Fibroblast of the conjunctiva (primary cell): Measurements from ENCODE around the gene OR2B2.

ENCODE experiments used
- DNase-seq: peaks from one replicate; pipeline ENCODE4 v3.0.0-alpha.2; 2010; ENCODE audit warnings: low read depth

Gene OR2B2

DNA sequence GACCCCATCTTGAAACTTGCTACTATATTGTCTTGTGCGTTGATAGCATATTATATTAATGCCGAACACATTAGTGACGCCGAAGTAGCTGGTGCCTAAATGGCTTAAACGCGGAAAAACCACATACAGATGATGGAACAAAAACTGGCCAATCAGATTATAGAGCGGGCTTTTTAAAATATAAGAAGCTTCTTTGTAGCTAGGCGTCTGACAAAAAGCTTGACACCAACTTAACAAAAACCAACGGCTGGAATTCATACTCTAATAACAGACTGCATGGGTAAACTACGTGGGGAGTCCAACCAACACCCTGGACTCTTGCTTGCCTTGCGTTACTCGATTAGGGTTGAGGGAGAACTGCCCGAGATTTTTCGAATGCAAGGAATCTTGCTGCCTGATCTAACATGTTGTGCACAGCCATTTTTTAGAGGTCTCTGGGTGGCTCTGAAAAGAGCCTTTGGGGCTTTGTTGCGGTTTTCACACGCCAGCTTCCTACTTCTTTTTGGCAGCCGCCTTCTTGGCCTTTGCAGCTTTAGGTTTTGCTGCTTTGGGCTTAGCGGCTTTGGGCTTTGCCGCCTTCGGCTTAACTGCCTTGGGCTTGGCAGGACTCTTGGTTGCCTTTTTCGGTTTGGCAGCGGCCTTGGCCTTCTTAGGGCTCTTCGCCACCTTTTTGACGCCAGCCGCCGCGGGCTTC is 45.7 kb downstream of the OR2B2 start:
- peak; percentile 82 for DNase-seq

DNA sequence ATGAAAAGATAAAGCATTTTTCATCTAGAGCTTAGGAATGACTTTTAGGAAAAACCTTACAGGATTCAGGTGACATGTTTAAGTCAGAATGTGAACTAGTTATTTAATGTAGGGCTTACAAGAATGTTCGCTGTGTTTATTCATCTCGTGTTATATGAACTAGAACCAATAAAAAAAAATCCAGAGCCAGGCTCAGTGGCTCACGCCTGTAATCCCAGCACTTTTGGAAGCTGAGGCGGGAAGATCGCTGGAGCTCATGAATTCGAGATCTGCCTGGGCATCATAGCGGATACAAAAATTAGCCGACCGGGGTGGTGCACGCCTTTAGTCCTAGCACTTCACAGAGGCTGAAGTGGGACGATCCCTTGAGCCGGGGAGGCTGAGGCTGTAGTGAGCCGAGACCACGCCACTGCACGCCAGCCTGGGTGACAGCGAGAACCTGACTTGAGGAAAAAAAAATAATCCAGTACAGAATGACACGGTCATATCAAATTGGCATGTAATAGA is 46.3 kb downstream of the OR2B2 start:
- DNase-seq = no peak

DNA sequence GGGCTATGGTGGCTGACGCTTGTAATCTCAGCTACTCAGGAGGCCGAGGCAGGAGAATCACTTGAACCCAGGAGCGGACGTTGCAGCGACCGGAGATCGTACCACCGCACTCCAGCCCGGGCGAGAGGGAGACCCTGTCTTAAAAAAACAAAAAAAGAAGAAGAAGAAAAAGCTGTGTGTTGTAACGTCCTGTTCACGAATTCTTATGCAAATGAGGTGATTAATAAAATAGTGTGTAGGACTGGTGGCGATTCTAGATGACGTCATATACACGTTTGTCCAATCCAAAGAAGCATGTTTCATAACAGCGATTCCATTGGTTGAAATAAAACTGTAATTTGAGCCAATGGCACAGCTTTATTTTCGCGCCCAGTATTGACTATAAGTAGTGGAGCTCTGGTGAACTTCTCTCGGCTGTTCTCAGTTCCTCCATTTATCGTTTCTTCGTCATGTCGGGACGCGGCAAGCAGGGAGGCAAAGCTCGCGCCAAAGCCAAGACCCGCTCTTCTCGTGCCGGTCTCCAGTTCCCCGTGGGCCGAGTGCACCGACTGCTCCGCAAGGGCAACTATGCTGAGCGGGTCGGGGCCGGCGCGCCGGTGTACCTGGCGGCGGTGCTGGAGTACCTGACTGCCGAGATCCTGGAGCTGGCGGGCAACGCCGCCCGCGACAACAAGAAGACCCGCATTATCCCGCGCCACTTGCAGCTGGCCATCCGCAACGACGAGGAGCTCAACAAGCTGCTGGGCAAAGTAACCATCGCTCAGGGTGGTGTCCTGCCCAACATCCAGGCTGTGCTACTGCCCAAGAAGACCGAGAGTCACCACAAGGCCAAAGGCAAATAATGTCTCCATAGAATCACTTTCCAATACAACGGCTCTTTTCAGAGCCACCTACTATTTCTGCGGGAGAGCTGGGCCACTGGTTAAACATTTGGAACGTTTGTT is 47.0 kb downstream of the OR2B2 start:
- DNase-seq = peak; percentile 98

DNA sequence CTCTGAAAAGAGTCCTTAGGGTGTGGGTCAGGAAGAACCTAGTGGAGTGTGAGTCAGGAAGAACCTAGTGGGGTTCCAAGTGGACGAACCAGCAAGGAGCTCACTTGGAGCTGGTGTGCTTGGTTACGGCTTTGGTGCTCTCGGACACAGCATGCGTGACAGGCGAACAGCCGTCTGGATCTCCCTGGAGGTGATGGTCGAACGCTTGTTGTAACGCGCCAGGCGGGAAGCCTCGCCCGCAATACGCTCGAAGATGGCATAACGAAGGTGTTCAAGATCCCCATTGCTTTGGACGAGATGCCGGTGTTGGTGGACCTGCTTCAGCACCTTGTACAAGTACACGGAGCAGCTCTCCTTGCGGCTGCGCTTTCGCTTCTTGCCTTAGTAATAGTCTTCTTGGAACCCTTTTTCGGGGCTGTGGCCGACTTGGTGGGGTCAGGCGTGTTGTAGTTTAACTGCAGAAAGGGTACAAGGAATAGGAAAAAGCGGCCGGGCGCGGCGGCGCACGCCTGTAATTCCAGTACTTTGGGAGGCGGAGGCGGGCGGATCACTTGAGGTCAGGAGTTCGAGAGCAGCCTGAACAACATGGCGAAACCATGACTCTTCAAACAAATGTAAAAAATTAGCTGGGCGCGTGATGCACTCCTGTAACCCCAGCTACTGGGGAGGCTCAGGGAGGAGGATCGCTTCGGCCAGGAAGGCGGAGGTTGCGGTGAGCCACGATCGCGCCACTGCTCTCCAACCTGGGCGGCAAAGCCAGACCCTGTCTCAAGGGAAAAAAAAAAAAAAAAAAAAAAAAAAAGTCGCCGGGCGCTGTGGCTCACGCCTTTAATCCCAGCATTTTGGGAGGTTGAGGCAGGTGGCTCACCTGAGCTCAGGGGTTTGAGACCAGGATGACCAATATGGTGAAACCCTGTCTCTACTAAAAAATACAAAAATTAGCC is 48.0 kb downstream of the OR2B2 start:
- DNase-seq = no peak

DNA sequence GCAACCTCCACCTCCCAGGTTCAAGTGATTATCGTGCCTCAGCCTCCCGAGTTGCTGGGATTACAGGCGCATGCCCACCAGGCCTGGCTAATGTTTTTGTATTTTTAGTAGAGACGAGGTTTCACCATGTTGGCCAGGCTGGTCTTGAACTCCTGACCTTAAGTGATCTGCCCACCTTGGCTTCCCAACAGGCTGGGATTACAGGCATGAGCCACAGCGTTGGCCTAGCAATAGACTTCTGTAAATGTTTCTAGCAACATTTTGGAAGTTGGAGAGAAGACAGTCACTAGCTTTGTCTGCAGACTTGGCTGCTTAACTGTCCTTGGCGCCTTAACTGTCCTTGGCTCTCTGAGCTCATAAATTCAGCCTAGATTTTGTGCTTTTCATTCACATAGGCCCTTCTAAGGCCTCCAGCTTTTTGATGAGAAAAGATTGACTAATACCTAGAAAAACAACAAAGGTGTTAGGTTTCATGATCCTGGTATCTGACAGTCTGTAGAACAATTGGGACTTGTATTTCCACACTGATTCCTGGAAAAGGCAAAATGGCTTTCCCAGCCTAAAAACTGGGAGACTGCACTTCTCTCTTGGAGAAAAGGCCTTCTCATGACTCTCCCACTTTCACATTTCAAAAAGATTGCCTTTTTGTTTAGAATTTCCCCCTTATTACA is 49.7 kb downstream of the OR2B2 start:
- DNase-seq = no peak

DNA sequence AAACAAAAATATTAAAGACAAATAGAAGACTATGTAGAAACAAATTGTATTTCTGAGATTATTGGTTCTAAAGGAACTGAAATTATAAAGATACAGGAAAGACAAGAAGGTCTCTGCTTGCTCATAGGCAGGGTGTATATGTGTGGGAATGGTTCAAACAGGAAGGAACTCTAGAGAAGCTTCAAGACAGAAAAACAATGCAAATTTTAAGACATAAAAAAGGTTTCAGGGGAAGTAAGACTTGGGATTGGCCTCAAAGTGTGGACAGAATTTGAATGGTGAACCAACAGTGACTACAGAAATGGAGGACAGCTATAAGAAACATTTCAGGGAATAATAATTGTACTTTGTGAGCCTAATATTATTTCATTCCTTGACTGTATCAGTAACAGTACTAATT is 50.3 kb downstream of the OR2B2 start:
- DNase-seq = no peak

DNA sequence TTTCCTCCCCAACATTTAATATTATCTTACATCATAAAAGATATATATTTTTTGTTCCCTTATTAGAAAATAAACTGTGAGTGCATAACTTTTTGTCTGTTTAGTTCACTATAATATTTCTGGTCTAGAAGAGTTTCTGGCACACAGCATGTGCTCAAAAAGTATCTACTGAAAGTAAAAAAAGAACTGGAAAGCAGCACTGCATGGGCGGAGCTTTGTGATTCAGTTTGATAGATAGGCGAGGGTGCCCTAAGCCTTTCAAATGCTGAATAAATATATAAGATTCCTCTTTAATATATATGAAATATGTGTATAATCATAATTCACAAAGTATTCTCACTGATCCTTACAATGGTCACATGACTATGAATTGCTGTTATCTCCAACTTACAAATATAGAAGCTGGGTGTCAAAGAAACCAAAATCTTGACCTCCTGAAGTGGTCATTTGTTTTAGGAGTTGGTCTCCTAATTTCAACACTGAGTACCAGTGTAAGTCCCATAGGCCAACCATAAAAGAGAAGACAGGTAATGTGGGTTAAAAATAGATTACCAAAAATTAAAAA is 50.8 kb downstream of the OR2B2 start:
- DNase-seq = no peak
